Measurements from ENCODE around the gene ETF1.

DNA sequence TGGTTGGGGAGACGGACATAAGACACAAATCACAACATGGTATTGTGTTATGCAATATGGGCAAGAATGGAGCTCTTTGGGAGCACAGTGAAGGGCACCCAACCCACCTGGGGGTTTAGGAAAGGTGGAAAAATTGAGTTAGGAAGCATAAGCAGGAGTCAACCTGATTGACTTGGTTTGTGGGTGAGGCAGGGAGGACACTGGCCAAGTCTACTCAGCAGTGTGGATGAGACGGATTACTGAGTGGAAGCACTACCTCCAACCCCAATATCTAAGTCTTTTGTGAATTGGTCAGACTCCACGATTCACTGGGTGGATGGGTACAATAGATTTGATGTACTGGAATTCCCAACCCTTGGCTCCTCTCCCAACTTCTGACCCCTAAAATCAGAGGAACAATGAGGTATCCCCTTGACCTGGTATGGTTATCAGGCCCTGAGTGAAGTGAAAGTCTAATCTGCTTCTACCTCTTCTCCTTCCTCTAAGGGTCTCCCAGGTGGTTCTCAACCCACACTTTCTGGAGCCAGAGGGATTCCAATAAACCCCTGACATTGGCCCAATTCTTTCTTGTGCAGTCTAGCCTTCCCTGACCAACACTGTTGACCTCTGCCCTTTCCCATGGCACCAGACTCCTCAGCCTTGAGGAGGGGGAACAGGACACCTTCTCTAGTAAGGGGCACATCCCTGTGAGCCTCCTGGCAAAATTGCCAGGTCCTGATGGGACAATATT, 72.5 kb downstream of the ETF1 start:
- TF ChIP-seq, protein P1, sequence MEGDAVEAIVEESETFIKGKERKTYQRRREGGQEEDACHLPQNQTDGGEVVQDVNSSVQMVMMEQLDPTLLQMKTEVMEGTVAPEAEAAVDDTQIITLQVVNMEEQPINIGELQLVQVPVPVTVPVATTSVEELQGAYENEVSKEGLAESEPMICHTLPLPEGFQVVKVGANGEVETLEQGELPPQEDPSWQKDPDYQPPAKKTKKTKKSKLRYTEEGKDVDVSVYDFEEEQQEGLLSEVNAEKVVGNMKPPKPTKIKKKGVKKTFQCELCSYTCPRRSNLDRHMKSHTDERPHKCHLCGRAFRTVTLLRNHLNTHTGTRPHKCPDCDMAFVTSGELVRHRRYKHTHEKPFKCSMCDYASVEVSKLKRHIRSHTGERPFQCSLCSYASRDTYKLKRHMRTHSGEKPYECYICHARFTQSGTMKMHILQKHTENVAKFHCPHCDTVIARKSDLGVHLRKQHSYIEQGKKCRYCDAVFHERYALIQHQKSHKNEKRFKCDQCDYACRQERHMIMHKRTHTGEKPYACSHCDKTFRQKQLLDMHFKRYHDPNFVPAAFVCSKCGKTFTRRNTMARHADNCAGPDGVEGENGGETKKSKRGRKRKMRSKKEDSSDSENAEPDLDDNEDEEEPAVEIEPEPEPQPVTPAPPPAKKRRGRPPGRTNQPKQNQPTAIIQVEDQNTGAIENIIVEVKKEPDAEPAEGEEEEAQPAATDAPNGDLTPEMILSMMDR (IDR thresholded peaks at IDR 0.05) = no peak
- no peak for TF ChIP-seq POLR2A (IDR thresholded peaks at IDR 0.05)
- TF ChIP-seq POLR2AphosphoS5 (IDR thresholded peaks at IDR 0.05) = no peak
